HepG2 (cell line): ENCODE measurements around the gene HMCN1. TPM values are rescaled to one million over a fixed set of nuclear protein-coding genes. Genes with fewer than 3 reads are reported as not detected.

Source experiments
- ATAC-seq: fragments of 200-7000 bp; cut with Tn5 transposase; 3 replicates; pipeline ENCODE4 v1.9.1; 2020; ENCODE audit warnings: mild to moderate bottlenecking, moderate library complexity
- BruUV-seq: library from RNA; stranded (reverse); fragments of 400-500 nt; replicated peaks from 2 replicates; lab custom pipeline; 2021; lab: Mats Ljungman, UMichigan
- CTCF ChIA-PET: fragments of 300-600 bp; formaldehyde crosslinking; extraction: SDS; loops from one replicate; lab custom pipeline; 2021; ENCODE audit warnings: low total read pairs, inconsistent platforms, low intra/inter-chr PET ratio; lab: Yijun Ruan, JAX
- POLR2A ChIA-PET: fragments of 350-600 bp; sonication (Branson Sonifier 250); formaldehyde crosslinking; loops from one replicate; lab custom pipeline; 2020; ENCODE audit warnings: antibody characterized with exemption, inconsistent platforms; lab: Yijun Ruan, JAX
- DNase-seq: peaks from one replicate; pipeline ENCODE4 v3.0.0-alpha.2; 2015; ENCODE audit warnings: low spot score
- FAIRE-seq: peaks from 3 replicates; lab custom pipeline; 2011; peaks lifted over from hg19 to GRCh38; lab: Jason Lieb, UNC
- H2AFZ ChIP-seq: one replicate; pipeline ENCODE4 v1.6.1; 2011; ENCODE audit warnings: low read length, inconsistent platforms
- H3K27ac ChIP-seq: fragments of 300-600 bp; 3 replicates; pipeline ENCODE4 v1.8.0; 2011; ENCODE audit warnings: mixed run types, mild to moderate bottlenecking, mixed read lengths, low read length, inconsistent platforms; ENCODE audit not compliant: insufficient read depth; ENCODE audit errors: extremely low read length
- H3K27me3 ChIP-seq, 2 experiments: fragments of 200-600 bp in 1 of 2; 2 replicates in 1 of 2; 3 replicates in 1 of 2; pipeline versions ENCODE4 v1.6.0 to v1.8.0; 2011; ENCODE audit warnings: low read length in 2 of 2, mild to moderate bottlenecking in 2 of 2, moderate library complexity in 2 of 2, inconsistent platforms in 1 of 2; ENCODE audit not compliant: insufficient read depth in 2 of 2, control insufficient read depth in 1 of 2
- H3K36me3 ChIP-seq, 2 experiments: fragments of 200-600 bp in 1 of 2; replicated peaks in 1 of 2; 2 replicates in 1 of 2; 3 replicates in 1 of 2; pipeline versions ENCODE4 v1.5.1 to v1.8.0; 2011; ENCODE audit warnings: low read length in 2 of 2, inconsistent platforms in 1 of 2; ENCODE audit not compliant: insufficient read depth in 2 of 2, control insufficient read depth in 1 of 2
- H3K4me1 ChIP-seq: 2 replicates; pipeline ENCODE4 v1.5.1; 2012; ENCODE audit warnings: low read length, inconsistent platforms; ENCODE audit not compliant: insufficient read depth
- H3K4me2 ChIP-seq: 2 replicates; pipeline ENCODE4 v1.6.0; 2011; ENCODE audit warnings: low read depth, low read length, inconsistent platforms
- H3K4me3 ChIP-seq, 3 experiments: fragments of 200-600 bp in 1 of 3; sonication (generic), shearing (Covaris generic) in 1 of 3; replicated peaks in 1 of 3; 2 replicates each; pipeline ENCODE4 v1.5.1; 2011 to 2016; ENCODE audit warnings: low read length in 3 of 3, inconsistent platforms in 2 of 3, low read depth in 2 of 3, mild to moderate bottlenecking in 2 of 3, control low read depth in 1 of 3, mixed read lengths in 1 of 3; ENCODE audit not compliant: insufficient read depth in 1 of 3
- H3K79me2 ChIP-seq: one replicate; pipeline ENCODE4 v1.6.1; 2011; ENCODE audit warnings: low read length, inconsistent platforms; ENCODE audit not compliant: insufficient read depth
- H3K9ac ChIP-seq: 2 replicates; pipeline ENCODE4 v1.6.0; 2011; ENCODE audit warnings: mild to moderate bottlenecking, low read depth, low read length, inconsistent platforms; ENCODE audit not compliant: insufficient read depth
- H3K9me3 ChIP-seq: 2 replicates; pipeline ENCODE4 v1.5.1; 2012; ENCODE audit warnings: mild to moderate bottlenecking, low read length
- H4K20me1 ChIP-seq: 2 replicates; pipeline ENCODE4 v1.6.0; 2011; ENCODE audit warnings: inconsistent platforms, mild to moderate bottlenecking, low read length, moderate library complexity; ENCODE audit not compliant: insufficient read depth
- ARID3A ChIP-seq: IDR thresholded peaks from 2 replicates; pipeline ENCODE4 v1.6.1; 2012; ENCODE audit warnings: low read depth, low read length, improper control_type of control experiment
- CHD4 ChIP-seq: fragments of 200-600 bp; sonication (generic); IDR thresholded peaks from 2 replicates; pipeline ENCODE4 v1.7.0; 2017; ENCODE audit warnings: mild to moderate bottlenecking, low read length, borderline replicate concordance
- CTCF ChIP-seq: sonication (generic); formaldehyde crosslinking; IDR thresholded peaks from 2 replicates; pipeline ENCODE4 v1.5.0; 2020; ENCODE audit warnings: mild to moderate bottlenecking, missing genetic modification reagents, moderate library complexity
- SMC3 ChIP-seq: IDR thresholded peaks from 2 replicates; pipeline ENCODE4 v1.6.1; 2011; ENCODE audit warnings: low read length, improper control_type of control experiment
- STAG1 ChIP-seq: sonication (generic); formaldehyde crosslinking; IDR thresholded peaks from 2 replicates; pipeline ENCODE4 v1.4.0; 2020; ENCODE audit warnings: missing genetic modification reagents
- WGBS: methylation state at CpG from one replicate; pipeline ENCODE4 v1.1.6; 2017; ENCODE audit warnings: low lambda C conversion rate; 5-methylcytosine and 5-hydroxymethylcytosine counted together
- in situ Hi-C: cut with HindIII; loops from 2 replicates; pipeline ENCODE4 v1.10.0; 2017; ENCODE audit warnings: low pct_unique_long_range_greater_than_20kb; ENCODE audit not compliant: extremely low pct_ligation_motif_present
- intact Hi-C: fragments of 100-400 bp; cut with micrococcal nuclease; formaldehyde crosslinking; loops from one replicate; pipeline ENCODE4 v1.10.0; 2022; ENCODE audit not compliant: unreplicated experiment
- polyA plus RNA-seq, 8 experiments: library from polyadenylated mRNA; depleted of rRNA in 3 of 8; stranded (reverse) in 7 of 8; unstranded in 1 of 8; fragments of >200 nt; fragmentation: Illumina TruSeq in 4 of 8; extraction: Trizol in 4 of 8; gene quantifications; 2 replicates each; pipeline versions ENCODE4 v1.2.1 to v1.2.3, GENCODE V29; 2011 to 2016; ENCODE audit warnings: low read depth in 4 of 8, missing spikeins in 1 of 8, mixed read lengths in 1 of 8; ENCODE audit not compliant: insufficient read depth in 1 of 8
- total RNA-seq, 5 experiments: library from RNA; depleted of rRNA; stranded (reverse); fragments of >200 nt; fragmentation: Illumina TruSeq; extraction: Trizol; gene quantifications; 2 replicates each; pipeline ENCODE4 v1.2.3, GENCODE V29; 2016; ENCODE audit warnings: low read depth in 1 of 5
- TF ChIP-seq, protein P1 (sequence below): IDR thresholded peaks from 2 replicates; pipeline ENCODE4 v1.6.1; 2012; ENCODE audit warnings: low read length, improper control_type of control experiment
- TF ChIP-seq, protein P2 (sequence below): sonication (generic); formaldehyde crosslinking; IDR thresholded peaks from 2 replicates; pipeline ENCODE4 v1.4.0; 2020; ENCODE audit warnings: missing genetic modification reagents

HMCN1 gene
- total and polyA plus RNA-seq, 2 of the 13 experiments (the other 11 are each of a cell fraction or from before 2014, with no cell fraction given), result 0.03 TPM; not detected in 1

GRCh38 chr1:185812934-185813333 lies 78.7 kb downstream of the HMCN1 start:
- no peaks in the 10 kb centered on the region for H3K9me3 ChIP-seq
- no TSS peak for BruUV-seq
- no peaks in the 10 kb centered on the region for H3K36me3 ChIP-seq
- DNase-seq (no peak), ATAC-seq (no peak), FAIRE-seq (no peak)
- H3K27ac ChIP-seq, result no peak overlapping the region
- no peaks in the 10 kb centered on the region for H3K79me2 ChIP-seq
- no peaks in the 10 kb centered on the region for H3K27me3 ChIP-seq
- in situ Hi-C loops (loop anchor here (5.0 kb wide), 1 partner anchor 399 kb away; no protein-coding TSS in a partner anchor), intact Hi-C loops (loop anchor here (1.0 to 5.0 kb wide), 2 partner anchors 339 to 399 kb away; no protein-coding TSS in a partner anchor)
- no peaks in the 10 kb centered on the region for H4K20me1 ChIP-seq
- no peak overlapping the region for H3K9ac ChIP-seq
- no peak overlapping the region for H3K4me3 ChIP-seq
- H3K4me1 ChIP-seq, result no peaks in the 10 kb centered on the region
- CTCF ChIA-PET, result interaction anchor here (3.2 kb wide), 1 partner anchor 400 kb away, joined by 26 read pairs; no protein-coding TSS in a partner anchor
- H2AFZ ChIP-seq, result no peak overlapping the region
- no peak for TF ChIP-seq CHD4
- POLR2A ChIA-PET, result no interaction called here
- H3K4me2 ChIP-seq, result no peak overlapping the region

GRCh38 chr1:185813401-185813979 lies 79.3 kb downstream of the HMCN1 start:
- in situ Hi-C loops, result loop anchor here (5.0 kb wide), 1 partner anchor 399 kb away; no protein-coding TSS in a partner anchor
- TF ChIP-seq SMC3 (peak; percentile 60), CTCF (CRISPR knock-in tag) (peak; percentile 48), STAG1 (CRISPR knock-in tag) (peak; percentile 44; the same call in 1 of the 2 replicates), ARID3A (no peak)
- TF ChIP-seq, protein P1, sequence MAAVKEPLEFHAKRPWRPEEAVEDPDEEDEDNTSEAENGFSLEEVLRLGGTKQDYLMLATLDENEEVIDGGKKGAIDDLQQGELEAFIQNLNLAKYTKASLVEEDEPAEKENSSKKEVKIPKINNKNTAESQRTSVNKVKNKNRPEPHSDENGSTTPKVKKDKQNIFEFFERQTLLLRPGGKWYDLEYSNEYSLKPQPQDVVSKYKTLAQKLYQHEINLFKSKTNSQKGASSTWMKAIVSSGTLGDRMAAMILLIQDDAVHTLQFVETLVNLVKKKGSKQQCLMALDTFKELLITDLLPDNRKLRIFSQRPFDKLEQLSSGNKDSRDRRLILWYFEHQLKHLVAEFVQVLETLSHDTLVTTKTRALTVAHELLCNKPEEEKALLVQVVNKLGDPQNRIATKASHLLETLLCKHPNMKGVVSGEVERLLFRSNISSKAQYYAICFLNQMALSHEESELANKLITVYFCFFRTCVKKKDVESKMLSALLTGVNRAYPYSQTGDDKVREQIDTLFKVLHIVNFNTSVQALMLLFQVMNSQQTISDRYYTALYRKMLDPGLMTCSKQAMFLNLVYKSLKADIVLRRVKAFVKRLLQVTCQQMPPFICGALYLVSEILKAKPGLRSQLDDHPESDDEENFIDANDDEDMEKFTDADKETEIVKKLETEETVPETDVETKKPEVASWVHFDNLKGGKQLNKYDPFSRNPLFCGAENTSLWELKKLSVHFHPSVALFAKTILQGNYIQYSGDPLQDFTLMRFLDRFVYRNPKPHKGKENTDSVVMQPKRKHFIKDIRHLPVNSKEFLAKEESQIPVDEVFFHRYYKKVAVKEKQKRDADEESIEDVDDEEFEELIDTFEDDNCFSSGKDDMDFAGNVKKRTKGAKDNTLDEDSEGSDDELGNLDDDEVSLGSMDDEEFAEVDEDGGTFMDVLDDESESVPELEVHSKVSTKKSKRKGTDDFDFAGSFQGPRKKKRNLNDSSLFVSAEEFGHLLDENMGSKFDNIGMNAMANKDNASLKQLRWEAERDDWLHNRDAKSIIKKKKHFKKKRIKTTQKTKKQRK, result no peak
- TF ChIP-seq, protein P2, sequence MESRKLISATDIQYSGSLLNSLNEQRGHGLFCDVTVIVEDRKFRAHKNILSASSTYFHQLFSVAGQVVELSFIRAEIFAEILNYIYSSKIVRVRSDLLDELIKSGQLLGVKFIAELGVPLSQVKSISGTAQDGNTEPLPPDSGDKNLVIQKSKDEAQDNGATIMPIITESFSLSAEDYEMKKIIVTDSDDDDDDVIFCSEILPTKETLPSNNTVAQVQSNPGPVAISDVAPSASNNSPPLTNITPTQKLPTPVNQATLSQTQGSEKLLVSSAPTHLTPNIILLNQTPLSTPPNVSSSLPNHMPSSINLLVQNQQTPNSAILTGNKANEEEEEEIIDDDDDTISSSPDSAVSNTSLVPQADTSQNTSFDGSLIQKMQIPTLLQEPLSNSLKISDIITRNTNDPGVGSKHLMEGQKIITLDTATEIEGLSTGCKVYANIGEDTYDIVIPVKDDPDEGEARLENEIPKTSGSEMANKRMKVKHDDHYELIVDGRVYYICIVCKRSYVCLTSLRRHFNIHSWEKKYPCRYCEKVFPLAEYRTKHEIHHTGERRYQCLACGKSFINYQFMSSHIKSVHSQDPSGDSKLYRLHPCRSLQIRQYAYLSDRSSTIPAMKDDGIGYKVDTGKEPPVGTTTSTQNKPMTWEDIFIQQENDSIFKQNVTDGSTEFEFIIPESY (CRISPR knock-in tag), result no peak

More at GRCh38 chr1:185813401-185813979, 79.3 kb downstream of the HMCN1 start:
- Histone ChIP-seq H4K20me1 (no peaks in the 10 kb centered on the region), H3K9me3 (no peaks in the 10 kb centered on the region), H2AFZ (no peak overlapping the region), H3K4me2 (no peak overlapping the region), H3K79me2 (no peaks in the 10 kb centered on the region), H3K4me1 (no peaks in the 10 kb centered on the region), H3K27ac (no peak overlapping the region), H3K9ac (no peak overlapping the region), H3K4me3 (no peak overlapping the region), H3K27me3 (no peaks in the 10 kb centered on the region), H3K36me3 (no peaks in the 10 kb centered on the region)
- POLR2A ChIA-PET, result no interaction called here
- ATAC-seq (peak; percentile 71), FAIRE-seq (no peak), DNase-seq (peak; percentile 24)
- intact Hi-C loops, result loop anchor here (1.0 to 5.0 kb wide), 2 partner anchors 339 to 399 kb away; no protein-coding TSS in a partner anchor
- CTCF ChIA-PET, result interaction anchor here (3.2 kb wide), 1 partner anchor 399 kb away, joined by 26 read pairs; no protein-coding TSS in a partner anchor
- BruUV-seq, result no TSS peak
- 21% methylated on average over 2 of the region's 2 CpGs for WGBS
